Fibroblast of villous mesenchyme (primary cell): Measurements from ENCODE around the gene LRRC25. TPM values are rescaled to one million over a fixed set of nuclear protein-coding genes. Genes with fewer than 3 reads are reported as not detected.
A peak's percentile ranks its signal among the peaks of the same experiment; 100 is the strongest.
"Not testable (repeated sequence)": the region's sequence is repeated elsewhere in the genome, so short reads cannot be mapped to it uniquely, and the experiment has no call there.

ENCODE experiments used
- DNase-seq: peaks from one replicate; pipeline ENCODE4 v3.0.0-alpha.2; 2010; ENCODE audit warnings: low read depth
- H3K4me3 ChIP-seq: 2 replicates; pipeline ENCODE4 v1.5.1; 2011; ENCODE audit warnings: low read depth, mild to moderate bottlenecking, low read length
- total RNA-seq: library from RNA; depleted of rRNA; stranded (reverse); fragments of >200 nt; gene quantifications from 2 replicates; pipeline ENCODE4 v1.2.3, GENCODE V29; 2012
- TF ChIP-seq, protein P1 (sequence below): IDR thresholded peaks from 2 replicates; pipeline ENCODE4 v1.5.1; 2012; ENCODE audit warnings: low read depth, mild to moderate bottlenecking, low read length; ENCODE audit not compliant: insufficient read depth

The LRRC25 gene
- total RNA-seq, 1 donor, result under 0.01 TPM

DNA sequence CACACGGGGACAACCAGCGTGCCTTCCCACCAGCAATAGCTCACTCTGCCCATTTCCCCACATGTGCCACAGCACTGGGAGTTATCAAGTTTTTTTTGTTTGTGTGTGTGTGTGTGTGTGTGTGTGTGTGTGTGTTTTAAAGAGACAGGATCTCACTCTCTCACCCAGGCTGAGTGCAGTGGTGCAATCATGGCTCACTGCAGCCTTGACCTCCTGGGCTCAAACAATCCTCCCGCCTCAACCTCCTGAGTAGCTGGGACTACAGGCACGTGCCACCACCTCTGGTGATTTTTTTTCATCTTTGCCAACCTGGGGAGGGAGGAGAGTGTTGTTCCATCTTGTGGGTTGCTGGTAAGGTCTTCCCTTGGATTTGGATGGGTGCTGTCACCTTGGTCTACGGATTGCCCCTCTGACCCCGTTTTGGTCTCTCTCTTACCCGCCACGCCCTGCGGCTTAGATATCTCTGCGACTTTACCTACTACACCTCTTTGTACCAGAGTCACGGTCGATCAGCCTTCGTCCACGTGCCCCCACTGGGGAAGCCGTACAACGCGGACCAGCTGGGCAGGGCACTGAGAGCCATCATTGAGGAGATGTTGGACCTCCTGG, 34.4 kb downstream of the LRRC25 start:
- TF ChIP-seq, protein P1, sequence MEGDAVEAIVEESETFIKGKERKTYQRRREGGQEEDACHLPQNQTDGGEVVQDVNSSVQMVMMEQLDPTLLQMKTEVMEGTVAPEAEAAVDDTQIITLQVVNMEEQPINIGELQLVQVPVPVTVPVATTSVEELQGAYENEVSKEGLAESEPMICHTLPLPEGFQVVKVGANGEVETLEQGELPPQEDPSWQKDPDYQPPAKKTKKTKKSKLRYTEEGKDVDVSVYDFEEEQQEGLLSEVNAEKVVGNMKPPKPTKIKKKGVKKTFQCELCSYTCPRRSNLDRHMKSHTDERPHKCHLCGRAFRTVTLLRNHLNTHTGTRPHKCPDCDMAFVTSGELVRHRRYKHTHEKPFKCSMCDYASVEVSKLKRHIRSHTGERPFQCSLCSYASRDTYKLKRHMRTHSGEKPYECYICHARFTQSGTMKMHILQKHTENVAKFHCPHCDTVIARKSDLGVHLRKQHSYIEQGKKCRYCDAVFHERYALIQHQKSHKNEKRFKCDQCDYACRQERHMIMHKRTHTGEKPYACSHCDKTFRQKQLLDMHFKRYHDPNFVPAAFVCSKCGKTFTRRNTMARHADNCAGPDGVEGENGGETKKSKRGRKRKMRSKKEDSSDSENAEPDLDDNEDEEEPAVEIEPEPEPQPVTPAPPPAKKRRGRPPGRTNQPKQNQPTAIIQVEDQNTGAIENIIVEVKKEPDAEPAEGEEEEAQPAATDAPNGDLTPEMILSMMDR, result no peak
- no peak overlapping the region for H3K4me3 ChIP-seq
- DNase-seq, result no peak

DNA sequence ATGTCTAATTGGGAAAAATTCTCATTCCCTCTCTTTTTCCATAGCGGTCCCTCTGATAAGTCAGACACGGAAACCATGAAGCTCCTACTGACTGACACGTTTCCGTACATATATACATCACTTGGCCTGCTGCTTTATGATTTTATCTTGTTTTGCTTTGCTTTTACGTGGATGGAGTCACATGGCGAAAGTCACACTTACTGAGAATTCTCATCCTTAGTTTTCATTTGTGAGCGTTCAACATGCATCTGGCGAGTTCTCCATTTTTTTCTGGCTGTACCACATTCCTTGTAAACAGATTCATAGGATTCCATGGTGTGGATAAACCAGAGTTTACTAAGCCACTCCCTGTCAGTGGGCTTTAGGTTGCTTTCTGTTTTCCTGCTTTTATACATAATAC, 35.8 kb downstream of the LRRC25 start:
- H3K4me3 ChIP-seq, result no peak overlapping the region
- DNase-seq, result peak; percentile 65
- TF ChIP-seq, protein P1, result no peak

- H3K4me3 ChIP-seq, result no peak overlapping the region
- DNase-seq, result no peak
- TF ChIP-seq, protein P1, result no peak
Observed at GRCh38 chr19:18357041-18357440, 40.4 kb downstream of the LRRC25 start.

- not testable (repeated sequence) for H3K4me3 ChIP-seq, DNase-seq
Observed at GRCh38 chr19:18354743-18355142, 42.7 kb downstream of the LRRC25 start.

- DNase-seq, result no peak
- TF ChIP-seq, protein P1, result no peak
- H3K4me3 ChIP-seq, result no peak overlapping the region
Observed at GRCh38 chr19:18353378-18354005, 43.9 kb downstream of the LRRC25 start.

GRCh38 chr19:18351544-18351943, 45.9 kb downstream of the LRRC25 start:
- TF ChIP-seq, protein P1, result no peak
- no peak for DNase-seq
- no peak overlapping the region for H3K4me3 ChIP-seq

GRCh38 chr19:18350490-18350889, 46.9 kb downstream of the LRRC25 start:
- DNase-seq, result no peak
- H3K4me3 ChIP-seq, result no peak overlapping the region
- TF ChIP-seq, protein P1, result no peak
